ENCODE results near the gene INAFM2.

DNA sequence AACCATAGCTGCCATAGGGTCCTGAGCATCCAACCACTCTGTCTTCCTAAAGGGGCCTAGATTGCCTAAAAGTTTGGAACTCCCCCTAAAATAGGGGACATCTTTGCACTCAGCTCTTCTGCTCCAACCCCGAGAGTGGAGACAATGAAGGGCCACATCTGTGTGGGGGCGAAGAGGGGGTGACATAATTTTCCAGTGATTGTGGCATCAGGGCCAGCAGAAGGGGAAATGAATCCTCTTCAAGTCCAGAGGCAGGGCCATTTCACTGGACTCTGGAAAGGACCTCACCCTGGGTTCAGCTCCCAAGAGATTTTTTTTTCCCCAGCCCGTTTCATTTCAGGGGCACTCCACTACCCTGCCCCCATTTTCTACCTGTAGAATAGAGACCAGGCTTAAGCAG is 36.0 kb upstream of the INAFM2 start:
- no peak for TF ChIP-seq POLR2AphosphoS5 (IDR thresholded peaks at IDR 0.05; ENCODE audit: insufficient read depth, low read depth, low read length)
- TF ChIP-seq POLR2A (IDR thresholded peaks at IDR 0.05; ENCODE audit: low read depth, low read length), result no peak
- TF ChIP-seq, protein P1, sequence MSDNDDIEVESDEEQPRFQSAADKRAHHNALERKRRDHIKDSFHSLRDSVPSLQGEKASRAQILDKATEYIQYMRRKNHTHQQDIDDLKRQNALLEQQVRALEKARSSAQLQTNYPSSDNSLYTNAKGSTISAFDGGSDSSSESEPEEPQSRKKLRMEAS (IDR thresholded peaks at IDR 0.05; ENCODE audit: insufficient read depth, insufficient read length), result no peak
- TF ChIP-seq, protein P2, sequence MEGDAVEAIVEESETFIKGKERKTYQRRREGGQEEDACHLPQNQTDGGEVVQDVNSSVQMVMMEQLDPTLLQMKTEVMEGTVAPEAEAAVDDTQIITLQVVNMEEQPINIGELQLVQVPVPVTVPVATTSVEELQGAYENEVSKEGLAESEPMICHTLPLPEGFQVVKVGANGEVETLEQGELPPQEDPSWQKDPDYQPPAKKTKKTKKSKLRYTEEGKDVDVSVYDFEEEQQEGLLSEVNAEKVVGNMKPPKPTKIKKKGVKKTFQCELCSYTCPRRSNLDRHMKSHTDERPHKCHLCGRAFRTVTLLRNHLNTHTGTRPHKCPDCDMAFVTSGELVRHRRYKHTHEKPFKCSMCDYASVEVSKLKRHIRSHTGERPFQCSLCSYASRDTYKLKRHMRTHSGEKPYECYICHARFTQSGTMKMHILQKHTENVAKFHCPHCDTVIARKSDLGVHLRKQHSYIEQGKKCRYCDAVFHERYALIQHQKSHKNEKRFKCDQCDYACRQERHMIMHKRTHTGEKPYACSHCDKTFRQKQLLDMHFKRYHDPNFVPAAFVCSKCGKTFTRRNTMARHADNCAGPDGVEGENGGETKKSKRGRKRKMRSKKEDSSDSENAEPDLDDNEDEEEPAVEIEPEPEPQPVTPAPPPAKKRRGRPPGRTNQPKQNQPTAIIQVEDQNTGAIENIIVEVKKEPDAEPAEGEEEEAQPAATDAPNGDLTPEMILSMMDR (IDR thresholded peaks at IDR 0.05; ENCODE audit: extremely low read depth in 1 of 2, insufficient read depth in 1 of 2, low read depth in 1 of 2, low read length in 2 of 2), result no peak
- TF ChIP-seq JUN (IDR thresholded peaks at IDR 0.05; ENCODE audit: borderline replicate concordance, insufficient read depth, insufficient read length, low read depth), result no peak
- no peak for TF ChIP-seq EZH2 (IDR thresholded peaks at IDR 0.05; ENCODE audit: borderline replicate concordance, low read depth, low read length, severe bottlenecking)
- no peak for TF ChIP-seq GATA2 (IDR thresholded peaks at IDR 0.05; ENCODE audit: insufficient read depth, insufficient read length, low read depth, low read length)
